HG02970 (cell line): Measurements from ENCODE around the gene TMX3.

Source experiments
- ATAC-seq: cut with Tn5 transposase; IDR thresholded peaks from one replicate; pipeline ENCODE4 v1.9.1; 2021; ENCODE audit warnings: mild to moderate bottlenecking, moderate library complexity, moderate number of reproducible peaks; ENCODE audit not compliant: unreplicated experiment, low FRiP score

Gene TMX3

DNA sequence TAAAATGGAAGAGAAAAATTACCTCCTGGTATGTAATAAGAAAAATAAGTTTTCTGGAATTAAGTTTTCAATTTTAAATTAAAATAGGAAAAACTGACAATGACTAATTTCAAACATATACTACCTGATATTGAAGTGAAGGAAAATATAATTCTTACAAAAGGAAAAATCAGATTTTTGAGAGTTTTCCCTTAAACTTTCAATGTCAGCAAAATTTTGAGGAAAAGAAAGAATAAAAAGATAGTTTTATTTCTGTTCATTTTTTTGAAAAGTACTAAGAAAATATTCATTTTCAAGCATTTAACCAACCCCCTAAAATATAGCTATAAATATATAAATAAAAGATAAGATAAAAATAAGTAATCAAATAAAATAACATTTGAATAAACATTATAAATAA lies 87.1 kb downstream of the TMX3 start:
- ATAC-seq = no peak
